HCT116 (cell line): ENCODE results near the gene NR6A1.

Experiments
- CTCF ChIP-seq, 3 experiments: fragments of 200-600 bp in 1 of 3; sonication (generic) in 1 of 3; IDR thresholded peaks in 2 of 3; conservative IDR thresholded peaks in 1 of 3; 2 replicates each; pipeline ENCODE4 v1.5.1; 2012 to 2017; ENCODE audit warnings: low read depth in 2 of 3, low read length in 2 of 3, antibody characterized with exemption in 1 of 3, borderline replicate concordance in 1 of 3, control low read depth in 1 of 3, mild to moderate bottlenecking in 1 of 3, mixed read lengths in 1 of 3, mixed run types in 1 of 3, moderate library complexity in 1 of 3; ENCODE audit not compliant: insufficient read depth in 1 of 3
- SIN3A ChIP-seq: IDR thresholded peaks from 2 replicates; pipeline ENCODE4 v1.6.1; 2012; ENCODE audit warnings: low read depth
- SP1 ChIP-seq: IDR thresholded peaks from 2 replicates; pipeline ENCODE4 v1.6.1; 2012; ENCODE audit warnings: low read depth
- ZNF274 ChIP-seq: fragments of 200-500 bp; sonication (Bioruptor generic); IDR thresholded peaks from 2 replicates; pipeline ENCODE4 v1.6.1; 2014; ENCODE audit warnings: mild to moderate bottlenecking, low read depth, low read length, inconsistent platforms

- no peak for TF ChIP-seq SP1
- TF ChIP-seq ZNF274, result no peak
- no peak for TF ChIP-seq SIN3A
- no peak for TF ChIP-seq CTCF (IDR thresholded peaks at IDR 0.05 in 2 of 3, conservative IDR thresholded peaks at IDR 0.05 in 1 of 3; ENCODE audit: borderline replicate concordance in 1 of 3, insufficient read depth in 1 of 3, low read depth in 2 of 3, low read length in 2 of 3)
These were observed 211.2 kb downstream of the NR6A1 start for GRCh38 chr9:124559871-124560270.
